ENCODE measurements around the gene BLOC1S2. TPM values are rescaled to one million over a fixed set of nuclear protein-coding genes. Genes with fewer than 3 reads are reported as not detected.

Gene BLOC1S2
- 42.5 and 45.8 TPM in 2 replicates for total RNA-seq (2014; rRNA removed; shearing (Covaris generic))

- H3K27me3 ChIP-seq (ENCODE audit: control insufficient read depth, insufficient read depth, low read length), result peaks cover 2% of the 10 kb centered on the region; the same call in 1 of the 2 replicates
- DNase-seq, result peak; percentile 99
- peak within 1 kb of the TSS; percentile 62 for H3K4me3 ChIP-seq (ENCODE audit: insufficient read depth, low read depth, low read length)
- H3K36me3 ChIP-seq (replicated peaks; ENCODE audit: control insufficient read depth, insufficient read depth, low read length), result peaks cover 6% of the 10 kb centered on the region
Observed at GRCh38 chr10:100286051-100287033, at the start of gene BLOC1S2. Gene BLOC1S2, minus strand, starts transcription at chr10:100286680. Its CDS starts 21 bp downstream, at chr10:100286659.

GRCh38 chr10:100334762-100335161 is 48.3 kb upstream of the BLOC1S2 start:
- no peak overlapping the region for H3K4me3 ChIP-seq (ENCODE audit: insufficient read depth, low read depth, low read length)
- no peaks in the 10 kb centered on the region for H3K36me3 ChIP-seq (replicated peaks; ENCODE audit: control insufficient read depth, insufficient read depth, low read length)
- peaks cover 8% of the 10 kb centered on the region; the same call in 1 of the 2 replicates for H3K27me3 ChIP-seq (ENCODE audit: control insufficient read depth, insufficient read depth, low read length)
- DNase-seq, result no peak

- no peak for DNase-seq
- Histone ChIP-seq H3K4me3 (ENCODE audit: insufficient read depth, low read depth, low read length) (no peak overlapping the region), H3K36me3 (replicated peaks; ENCODE audit: control insufficient read depth, insufficient read depth, low read length) (no peaks in the 10 kb centered on the region), H3K27me3 (ENCODE audit: control insufficient read depth, insufficient read depth, low read length) (peaks cover 8% of the 10 kb centered on the region; the same call in 1 of the 2 replicates)
Observed at GRCh38 chr10:100333661-100334440, 47.4 kb upstream of the BLOC1S2 start.

- no peak for DNase-seq
- Histone ChIP-seq H3K36me3 (replicated peaks; ENCODE audit: control insufficient read depth, insufficient read depth, low read length) (no peaks in the 10 kb centered on the region), H3K4me3 (ENCODE audit: insufficient read depth, low read depth, low read length) (no peak overlapping the region), H3K27me3 (ENCODE audit: control insufficient read depth, insufficient read depth, low read length) (peaks cover 9% of the 10 kb centered on the region; the same call in 1 of the 2 replicates)
Observed at GRCh38 chr10:100333106-100333505, 46.6 kb upstream of the BLOC1S2 start.

- no peak for DNase-seq
- H3K36me3 ChIP-seq (replicated peaks; ENCODE audit: control insufficient read depth, insufficient read depth, low read length), result no peaks in the 10 kb centered on the region
- H3K27me3 ChIP-seq (ENCODE audit: control insufficient read depth, insufficient read depth, low read length), result peaks cover 11% of the 10 kb centered on the region; the same call in 1 of the 2 replicates
- no peak within 1 kb of the TSS for H3K4me3 ChIP-seq (ENCODE audit: insufficient read depth, low read depth, low read length)
Observed at GRCh38 chr10:100330079-100330478, 43.6 kb upstream of the BLOC1S2 start, which contains the start of gene PKD2L1. Gene PKD2L1, minus strand, starts transcription at chr10:100330228. Its CDS starts 125 bp downstream, at chr10:100330103.

GRCh38 chr10:100328198-100328597 is 41.7 kb upstream of the BLOC1S2 start:
- Histone ChIP-seq H3K36me3 (replicated peaks; ENCODE audit: control insufficient read depth, insufficient read depth, low read length) (no peaks in the 10 kb centered on the region), H3K27me3 (ENCODE audit: control insufficient read depth, insufficient read depth, low read length) (peaks cover 11% of the 10 kb centered on the region; the same call in 1 of the 2 replicates), H3K4me3 (ENCODE audit: insufficient read depth, low read depth, low read length) (no peak overlapping the region)
- DNase-seq, result no peak

- no peak for DNase-seq
- H3K36me3 ChIP-seq (replicated peaks; ENCODE audit: control insufficient read depth, insufficient read depth, low read length), result no peaks in the 10 kb centered on the region
- H3K27me3 ChIP-seq (ENCODE audit: control insufficient read depth, insufficient read depth, low read length), result peaks cover 11% of the 10 kb centered on the region; the same call in 1 of the 2 replicates
- no peak overlapping the region for H3K4me3 ChIP-seq (ENCODE audit: insufficient read depth, low read depth, low read length)
Observed at GRCh38 chr10:100327718-100328009, 41.2 kb upstream of the BLOC1S2 start.

GRCh38 chr10:100327007-100327717 is 40.7 kb upstream of the BLOC1S2 start:
- DNase-seq, result no peak
- no peaks in the 10 kb centered on the region for H3K36me3 ChIP-seq (replicated peaks; ENCODE audit: control insufficient read depth, insufficient read depth, low read length)
- H3K4me3 ChIP-seq (ENCODE audit: insufficient read depth, low read depth, low read length), result no peak overlapping the region
- peaks cover 11% of the 10 kb centered on the region; the same call in 1 of the 2 replicates for H3K27me3 ChIP-seq (ENCODE audit: control insufficient read depth, insufficient read depth, low read length)

- H3K27me3 ChIP-seq (ENCODE audit: control insufficient read depth, insufficient read depth, low read length), result peaks cover 7% of the 10 kb centered on the region; the same call in 1 of the 2 replicates
- no peak overlapping the region for H3K4me3 ChIP-seq (ENCODE audit: insufficient read depth, low read depth, low read length)
- DNase-seq, result peak; percentile 76
- no peaks in the 10 kb centered on the region for H3K36me3 ChIP-seq (replicated peaks; ENCODE audit: control insufficient read depth, insufficient read depth, low read length)
Observed at GRCh38 chr10:100325158-100325557, 38.7 kb upstream of the BLOC1S2 start.

- no peak overlapping the region for H3K4me3 ChIP-seq (ENCODE audit: insufficient read depth, low read depth, low read length)
- H3K36me3 ChIP-seq (replicated peaks; ENCODE audit: control insufficient read depth, insufficient read depth, low read length), result no peaks in the 10 kb centered on the region
- no peak for DNase-seq
- no peaks in the 10 kb centered on the region; the same call in 1 of the 2 replicates for H3K27me3 ChIP-seq (ENCODE audit: control insufficient read depth, insufficient read depth, low read length)
Observed at GRCh38 chr10:100319707-100320402, 33.4 kb upstream of the BLOC1S2 start.

GRCh38 chr10:100318207-100318606 is 31.7 kb upstream of the BLOC1S2 start:
- H3K27me3 ChIP-seq (ENCODE audit: control insufficient read depth, insufficient read depth, low read length), result no peaks in the 10 kb centered on the region
- no peaks in the 10 kb centered on the region for H3K36me3 ChIP-seq (replicated peaks; ENCODE audit: control insufficient read depth, insufficient read depth, low read length)
- no peak for DNase-seq
- no peak overlapping the region for H3K4me3 ChIP-seq (ENCODE audit: insufficient read depth, low read depth, low read length)

GRCh38 chr10:100315615-100316014 is 29.1 kb upstream of the BLOC1S2 start:
- Histone ChIP-seq H3K36me3 (replicated peaks; ENCODE audit: control insufficient read depth, insufficient read depth, low read length) (no peaks in the 10 kb centered on the region), H3K27me3 (ENCODE audit: control insufficient read depth, insufficient read depth, low read length) (no peaks in the 10 kb centered on the region; the same call in 1 of the 2 replicates), H3K4me3 (ENCODE audit: insufficient read depth, low read depth, low read length) (no peak overlapping the region)
- DNase-seq, result no peak

- no peak overlapping the region for H3K4me3 ChIP-seq (ENCODE audit: insufficient read depth, low read depth, low read length)
- H3K27me3 ChIP-seq (ENCODE audit: control insufficient read depth, insufficient read depth, low read length), result no peaks in the 10 kb centered on the region; the same call in 1 of the 2 replicates
- no peaks in the 10 kb centered on the region for H3K36me3 ChIP-seq (replicated peaks; ENCODE audit: control insufficient read depth, insufficient read depth, low read length)
- no peak for DNase-seq
Observed at GRCh38 chr10:100311298-100311697, 24.8 kb upstream of the BLOC1S2 start.
